IMR-90 (cell line): ENCODE results near the gene RAB40A. TPM values are rescaled to one million over a fixed set of nuclear protein-coding genes. Genes with fewer than 3 reads are reported as not detected.

Source experiments
- ATAC-seq: fragments of 200-7000 bp; cut with Tn5 transposase; 2 replicates; pipeline ENCODE4 v1.9.1; 2020; ENCODE audit warnings: low read depth, mild to moderate bottlenecking, moderate library complexity
- BruUV-seq: library from RNA; stranded (reverse); fragments of 400-500 nt; replicated peaks from 2 replicates; lab custom pipeline; 2021; lab: Mats Ljungman, UMichigan
- CTCF ChIA-PET: fragments of 300-600 bp; formaldehyde crosslinking; extraction: SDS; loops from one replicate; lab custom pipeline; 2021; ENCODE audit warnings: antibody characterized with exemption; lab: Yijun Ruan, JAX
- POLR2A ChIA-PET: fragments of 300-600 bp; sonication (Branson Sonifier 250); formaldehyde crosslinking; loops from one replicate; lab custom pipeline; 2022; ENCODE audit warnings: antibody characterized with exemption; ENCODE audit not compliant: unreplicated experiment; lab: Charles Lee
- DNase-seq: peaks from one replicate; pipeline ENCODE4 v3.0.0; 2013
- H2AFZ ChIP-seq: replicated peaks from 2 replicates; pipeline ENCODE3; 2013; ENCODE audit warnings: low read length, mild to moderate bottlenecking; ENCODE audit not compliant: poor library complexity
- H2AK5ac ChIP-seq: 2 replicates; pipeline ENCODE4 v1.6.1; 2013; ENCODE audit warnings: low read depth, low read length, inconsistent platforms
- H2AK9ac ChIP-seq: replicated peaks from 2 replicates; pipeline ENCODE3; 2013; ENCODE audit warnings: mild to moderate bottlenecking, low read depth, low read length, moderate library complexity; ENCODE audit not compliant: poor library complexity
- H2BK120ac ChIP-seq: 2 replicates; pipeline ENCODE4 v1.6.1; 2013; ENCODE audit warnings: low read depth, low read length, inconsistent platforms
- H2BK15ac ChIP-seq: 3 replicates; pipeline ENCODE4 v1.6.1; 2013; ENCODE audit warnings: low read depth, low read length, inconsistent platforms
- H2BK20ac ChIP-seq: 2 replicates; pipeline ENCODE4 v1.6.1; 2013; ENCODE audit warnings: low read depth, mild to moderate bottlenecking, inconsistent platforms, low read length, moderate library complexity
- H2BK5ac ChIP-seq: 2 replicates; pipeline ENCODE4 v1.6.1; 2013; ENCODE audit warnings: mild to moderate bottlenecking, low read depth, low read length, inconsistent platforms; ENCODE audit not compliant: poor library complexity, severe bottlenecking
- H3K14ac ChIP-seq: replicated peaks from 2 replicates; pipeline ENCODE4 v1.6.1; 2013; ENCODE audit warnings: low read depth, low read length, inconsistent platforms
- H3K18ac ChIP-seq: 2 replicates; pipeline ENCODE4 v1.6.1; 2013; ENCODE audit warnings: low read depth, low read length, control low read depth
- H3K23ac ChIP-seq: 2 replicates; pipeline ENCODE4 v1.6.1; 2013; ENCODE audit warnings: low read depth, low read length, inconsistent platforms
- H3K27ac ChIP-seq: 2 replicates; pipeline ENCODE4 v1.5.1; 2013; ENCODE audit warnings: mild to moderate bottlenecking, control low read depth, low read length; ENCODE audit not compliant: insufficient read depth
- H3K27me3 ChIP-seq: 2 replicates; pipeline ENCODE4 v1.6.1; 2013; ENCODE audit warnings: low read length; ENCODE audit not compliant: control insufficient read depth, insufficient read depth
- H3K36me3 ChIP-seq: 2 replicates; pipeline ENCODE4 v1.6.1; 2013; ENCODE audit warnings: low read length, mixed read lengths; ENCODE audit not compliant: control insufficient read depth, insufficient read depth
- H3K4ac ChIP-seq: 2 replicates; pipeline ENCODE4 v1.6.1; 2013; ENCODE audit warnings: low read depth, low read length, inconsistent platforms
- H3K4me1 ChIP-seq: 2 replicates; pipeline ENCODE4 v1.6.1; 2013; ENCODE audit warnings: low read length, mixed read lengths; ENCODE audit not compliant: control insufficient read depth, insufficient read depth
- H3K4me2 ChIP-seq: 2 replicates; pipeline ENCODE4 v1.6.1; 2013; ENCODE audit warnings: low read depth, mild to moderate bottlenecking, control low read depth, low read length, moderate library complexity
- H3K4me3 ChIP-seq: 2 replicates; pipeline ENCODE4 v1.5.1; 2013; ENCODE audit warnings: low read depth, mild to moderate bottlenecking, control low read depth, low read length, moderate library complexity; ENCODE audit not compliant: insufficient read depth
- H3K56ac ChIP-seq: 2 replicates; pipeline ENCODE4 v1.6.1; 2013; ENCODE audit warnings: low read length, inconsistent platforms; ENCODE audit not compliant: insufficient read depth; ENCODE audit errors: extremely low read depth
- H3K79me1 ChIP-seq, 2 experiments: 2 replicates each; pipeline ENCODE4 v1.6.1; 2013; ENCODE audit warnings: low read length in 2 of 2, inconsistent platforms in 1 of 2, low read depth in 1 of 2
- H3K9ac ChIP-seq: 2 replicates; pipeline ENCODE4 v1.6.1; 2013; ENCODE audit warnings: low read depth, low read length, control low read depth
- H3K9me1 ChIP-seq: 2 replicates; pipeline ENCODE4 v1.6.1; 2013; ENCODE audit warnings: low read length, inconsistent platforms; ENCODE audit not compliant: insufficient read depth
- H3K9me3 ChIP-seq: 2 replicates; pipeline ENCODE4 v1.6.1; 2013; ENCODE audit warnings: low read length; ENCODE audit not compliant: control insufficient read depth, insufficient read depth
- H4K20me1 ChIP-seq: 2 replicates; pipeline ENCODE4 v1.6.1; 2013; ENCODE audit warnings: low read length, inconsistent platforms; ENCODE audit not compliant: insufficient read depth
- H4K5ac ChIP-seq: 2 replicates; pipeline ENCODE4 v1.6.1; 2013; ENCODE audit warnings: mild to moderate bottlenecking, low read depth, low read length, control low read depth
- H4K8ac ChIP-seq, 2 experiments: 2 replicates each; pipeline ENCODE4 v1.6.1; 2013; ENCODE audit warnings: low read depth in 2 of 2, low read length in 2 of 2, control low read depth in 1 of 2, inconsistent platforms in 1 of 2
- H4K91ac ChIP-seq: 2 replicates; pipeline ENCODE4 v1.6.1; 2013; ENCODE audit warnings: low read depth, low read length, inconsistent platforms; ENCODE audit not compliant: insufficient read depth
- BHLHE40 ChIP-seq: fragments of 150-350 bp; IDR thresholded peaks from 2 replicates; pipeline ENCODE4 v1.6.1; 2016; ENCODE audit warnings: mild to moderate bottlenecking, low read depth, low read length
- CEBPB ChIP-seq: IDR thresholded peaks from 2 replicates; pipeline ENCODE4 v1.6.1; 2012; ENCODE audit warnings: low read depth, low read length, improper control_type of control experiment
- CTCF ChIP-seq: conservative IDR thresholded peaks from 2 replicates; pipeline ENCODE4 v1.5.1; 2012; ENCODE audit warnings: mild to moderate bottlenecking, low read depth, low read length, improper control_type of control experiment
- ELK1 ChIP-seq: fragments of 150-350 bp; IDR thresholded peaks from 2 replicates; pipeline ENCODE4 v1.6.1; 2016; ENCODE audit warnings: low read depth, mild to moderate bottlenecking, low read length, moderate library complexity, borderline replicate concordance
- FOS ChIP-seq: fragments of 150-350 bp; IDR thresholded peaks from 2 replicates; pipeline ENCODE4 v1.6.1; 2016; ENCODE audit warnings: low read depth, low read length
- MAZ ChIP-seq: IDR thresholded peaks from 2 replicates; pipeline ENCODE4 v1.6.1; 2012; ENCODE audit warnings: low read depth, mild to moderate bottlenecking, low read length, improper control_type of control experiment, moderate library complexity, borderline replicate concordance
- NFE2L2 ChIP-seq: fragments of 150-350 bp; IDR thresholded peaks from 2 replicates; pipeline ENCODE4 v1.6.1; 2016; ENCODE audit warnings: low read depth, mild to moderate bottlenecking, low read length
- RCOR1 ChIP-seq: IDR thresholded peaks from 2 replicates; pipeline ENCODE4 v1.6.1; 2012; ENCODE audit warnings: mild to moderate bottlenecking, low read length, improper control_type of control experiment; ENCODE audit not compliant: insufficient replicate concordance
- SMC3 ChIP-seq: fragments of 150-350 bp; IDR thresholded peaks from 2 replicates; pipeline ENCODE4 v1.6.1; 2016; ENCODE audit warnings: low read depth, mild to moderate bottlenecking, antibody characterized with exemption, low read length, moderate library complexity
- USF2 ChIP-seq: fragments of 150-350 bp; IDR thresholded peaks from 2 replicates; pipeline ENCODE4 v1.6.1; 2017; ENCODE audit warnings: mild to moderate bottlenecking, antibody characterized with exemption, low read length, low read depth
- WGBS, 2 experiments: methylation state at CpG; one replicate each; pipeline versions ENCODE4 v1.1.5 to v1.1.7; 2013; ENCODE audit warnings: missing lambda C conversion rate in 2 of 2; ENCODE audit not compliant: insufficient read length in 1 of 2; ENCODE audit errors: extremely low coverage in 2 of 2; 5-methylcytosine and 5-hydroxymethylcytosine counted together
- dilution Hi-C: fragments of 300-500 bp; cut with HindIII; formaldehyde crosslinking; loops from one replicate; pipeline ENCODE4 v1.14.3; 2018; ENCODE audit warnings: low sequenced_read_pairs; ENCODE audit not compliant: unreplicated experiment
- in situ Hi-C: fragments of 300-500 bp; cut with MboI; formaldehyde crosslinking; loops from 3 replicates; pipeline ENCODE4 v1.14.3; 2019; ENCODE audit warnings: low sequenced_read_pairs, inconsistent platforms, mixed read lengths
- intact Hi-C: fragments of 100-400 bp; cut with micrococcal nuclease; formaldehyde crosslinking; loops from 2 replicates; pipeline ENCODE4 v1.10.0; 2022
- polyA plus RNA-seq, 3 experiments: library from polyadenylated mRNA; depleted of rRNA; stranded (reverse); fragments of >200 nt; gene quantifications; 2 replicates each; pipeline ENCODE4 v1.2.3, GENCODE V29; 2012; ENCODE audit warnings: low replicate concordance in 1 of 3
- total RNA-seq: library from RNA; depleted of rRNA; stranded (reverse); fragments of >200 nt; gene quantifications from 2 replicates; pipeline ENCODE4 v1.2.3, GENCODE V29; 2012

RAB40A gene
- total and polyA plus RNA-seq, 2 of the 4 experiments (the other 2 are of a cell fraction) = under 0.01 to 0.26 TPM

- Histone ChIP-seq H2BK15ac (no peak overlapping the region), H4K5ac (no peak overlapping the region), H3K9ac (no peak overlapping the region; the same call in 1 of the 2 replicates), H4K20me1 (no peaks in the 10 kb centered on the region), H3K36me3 (no peaks in the 10 kb centered on the region), H4K8ac (0 out of 4 replicates have a peak overlapping the region, but pooled peaks of 1 of the 2 experiments have one; percentile 30), H3K4me2 (peak overlapping the region; percentile 50; the same call in 1 of the 2 replicates), H2BK20ac (no peak overlapping the region), H2BK120ac (no peak overlapping the region), H2BK5ac (no peak overlapping the region), H3K9me1 (no peaks in the 10 kb centered on the region), H3K79me1 (no peaks in the 10 kb centered on the region), H3K9me3 (no peaks in the 10 kb centered on the region), H3K18ac (peak overlapping the region; percentile 47; the same call in 1 of the 2 replicates), H3K4me3 (no peak overlapping the region), H2AK9ac (no peak overlapping the region), H3K27ac (no peak overlapping the region), H3K4me1 (peaks cover 2% of the 10 kb centered on the region), H3K14ac (no peak overlapping the region), H3K56ac (no peak overlapping the region), H3K27me3 (peaks cover 6% of the 10 kb centered on the region), H3K4ac (no peak overlapping the region), H2AFZ (no peak overlapping the region), H4K91ac (no peak overlapping the region), H3K23ac (no peak overlapping the region), H2AK5ac (no peak overlapping the region)
- dilution Hi-C loops (no loop called here), in situ Hi-C loops (loop anchor here (5.0 to 25.0 kb wide), 3 partner anchors 135 to 598 kb away; no protein-coding TSS in a partner anchor), intact Hi-C loops (loop anchor here (5.0 kb wide), 2 partner anchors 38 to 93 kb away; no protein-coding TSS in a partner anchor)
- TF ChIP-seq CEBPB = no peak
- TF ChIP-seq CTCF = no peak
- TF ChIP-seq RCOR1 = no peak
- no peak for TF ChIP-seq SMC3
- TF ChIP-seq FOS = no peak
- no peak for TF ChIP-seq BHLHE40
- no peak for TF ChIP-seq USF2
- no peak for TF ChIP-seq NFE2L2
- TF ChIP-seq MAZ = no peak
- TF ChIP-seq ELK1 = no peak
- DNase-seq = no peak
- ATAC-seq = no peak
- no CpG with 5 or more reads among the region's 2 CpGs for WGBS, 2 experiments
- BruUV-seq = no TSS peak
- CTCF ChIA-PET = no interaction called here
- POLR2A ChIA-PET = interaction anchor here (0.6 kb wide), 1 partner anchor 146 kb away, joined by 3 read pairs; no protein-coding TSS in a partner anchor
Observed at GRCh38 chrX:103539695-103540094, 20.4 kb upstream of the RAB40A start.
